Spleen (tissue), 11 donors: ENCODE data around the gene SCN4A. TPM values are rescaled to one million over a fixed set of nuclear protein-coding genes. Genes with fewer than 3 reads are reported as not detected.

Experiments used
- DNase-seq: peaks from one replicate; pipeline ENCODE4 v3.0.0-alpha.2; 2020
- H3K27ac ChIP-seq, 8 donors: fragments of 200-600 bp; sonication (generic) in 7 of 8; 1 replicate in 4 of 8; 2 replicates in 4 of 8; pipeline versions ENCODE4 v1.5.0 to v1.8.0; 2016 to 2021; ENCODE audit warnings: inconsistent platforms in 4 of 8, mild to moderate bottlenecking in 4 of 8, moderate library complexity in 1 of 8
- H3K27me3 ChIP-seq, 7 donors: fragments of 200-600 bp; sonication (generic) in 6 of 7; replicated peaks in 1 of 7; 1 replicate in 4 of 7; 2 replicates in 3 of 7; pipeline versions ENCODE4 v1.5.0 to v1.8.0; 2016 to 2021; ENCODE audit warnings: inconsistent platforms in 3 of 7, mild to moderate bottlenecking in 1 of 7
- H3K36me3 ChIP-seq, 6 donors: fragments of 200-600 bp; sonication (generic) in 5 of 6; 1 replicate in 4 of 6; 2 replicates in 2 of 6; pipeline versions ENCODE4 v1.5.0 to v1.8.0; 2016 to 2021; ENCODE audit warnings: inconsistent platforms in 2 of 6
- H3K4me1 ChIP-seq, 6 donors: fragments of 200-600 bp; sonication (generic) in 5 of 6; 1 replicate in 3 of 6; 2 replicates in 3 of 6; pipeline versions ENCODE4 v1.5.0 to v1.8.0; 2016 to 2021; ENCODE audit warnings: inconsistent platforms in 3 of 6
- H3K4me3 ChIP-seq, 8 donors: fragments of 200-600 bp; sonication (generic) in 7 of 8; 1 replicate in 4 of 8; 2 replicates in 4 of 8; pipeline versions ENCODE4 v1.5.0 to v1.8.0; 2016 to 2021; ENCODE audit warnings: inconsistent platforms in 4 of 8, mild to moderate bottlenecking in 4 of 8, moderate library complexity in 2 of 8
- H3K9me3 ChIP-seq, 8 donors: fragments of 200-600 bp; sonication (generic) in 7 of 8; 1 replicate in 4 of 8; 2 replicates in 4 of 8; pipeline versions ENCODE4 v1.5.0 to v1.8.0; 2016 to 2021; ENCODE audit warnings: inconsistent platforms in 4 of 8
- CTCF ChIP-seq, 11 experiments: fragments of 200-600 bp in 7 of 11; fragments of 450-650 bp in 4 of 11; sonication (generic) in 4 of 11; IDR thresholded peaks in 8 of 11; conservative IDR thresholded peaks in 3 of 11; 1 replicate in 7 of 11; 2 replicates in 4 of 11; pipeline versions ENCODE4 v1.4.0 to v1.8.0; 2016 to 2021; ENCODE audit warnings: antibody characterized with exemption in 11 of 11, inconsistent platforms in 4 of 11, mild to moderate bottlenecking in 1 of 11
- POLR2A ChIP-seq, 3 donors: fragments of 450-650 bp; IDR thresholded peaks; one replicate each; pipeline ENCODE4 v1.5.1; 2017; ENCODE audit warnings: antibody characterized with exemption in 3 of 3, mild to moderate bottlenecking in 1 of 3
- POLR2AphosphoS5 ChIP-seq, 3 donors: sonication (generic); formaldehyde crosslinking; IDR thresholded peaks; one replicate each; pipeline ENCODE4 v1.5.1; 2017; ENCODE audit warnings: antibody characterized with exemption in 3 of 3
- WGBS, 5 donors: extraction: QIAGEN DNeasy Blood & Tissue Kit in 3 of 5; methylation state at CpG; one replicate each; pipeline versions ENCODE4 v1.1.5 to v1.1.7; 2013 to 2018; 5-methylcytosine and 5-hydroxymethylcytosine counted together
- intact Hi-C: fragments of 100-400 bp; cut with DNase I; formaldehyde crosslinking; loops from one replicate; pipeline ENCODE4 v1.15.0; 2023; ENCODE audit warnings: low total_unique reads
- polyA plus RNA-seq, 3 donors: library from polyadenylated mRNA; stranded (reverse); fragments of 200-250 nt; gene quantifications; one replicate each; pipeline ENCODE4 v1.2.1, GENCODE V29; 2013
- total RNA-seq, 7 donors: library from RNA; depleted of rRNA in 3 of 7; stranded (reverse); fragments of >200 nt in 3 of 7; fragmentation: NEBNext Ultra II Directional in 4 of 7; extraction: Animal tissue kit (Norgen Biotek cat#: 25700) in 4 of 7; gene quantifications; one replicate each; pipeline versions ENCODE4 v1.1.0 to v1.2.1, GENCODE V29; 2016 to 2021
- donor health status: healthy with polysubstance abuse.
- donor health status: DM: no; HTN: no; CAD: no; lungs with moderate emphysema.
- donor health status: DM: no; HTN: no; CAD: no.
- donor health status: Bipolar disorder and iron deficiency.
- donor health status: healthy.
- donor health status: DM: no; HTN: no; CAD: no.
- donor health status: DM: yes; HTN: yes; CAD: no.

The SCN4A gene
- total and polyA plus RNA-seq, 10 donors: 0.14 to 4.0 (median 0.86) TPM

GRCh38 chr17:64004218-64004770 lies 31.6 kb upstream of the SCN4A start:
- TF ChIP-seq CTCF (IDR thresholded peaks at IDR 0.05 in 8 of 11, conservative IDR thresholded peaks at IDR 0.05 in 3 of 11): no peak
- no peak for TF ChIP-seq POLR2A (IDR thresholded peaks at IDR 0.05)
- peak overlapping the region in 7 of 8 donors; percentile 20 to 89 (median 83) for H3K27ac ChIP-seq
- H3K27me3 ChIP-seq: peaks cover 0 to 3% (median 0%) of the 10 kb centered on the region in 7 donors
- H3K4me1 ChIP-seq: peaks cover 26 to 100% (median 74%) of the 10 kb centered on the region in 6 donors
- DNase-seq: peak; percentile 34
- intact Hi-C loops: no loop called here
- H3K4me3 ChIP-seq: peak overlapping the region in 5 of 8 donors; percentile 36 to 66 (median 48)
- peaks cover 0 to 71% (median 36%) of the 10 kb centered on the region in 6 donors for H3K36me3 ChIP-seq
- H3K9me3 ChIP-seq: no peaks in the 10 kb centered on the region
- WGBS, 5 donors: 81 to 87% (median 83%) methylated on average over 7 of the region's 7 CpGs

- intact Hi-C loops: no loop called here
- TF ChIP-seq POLR2AphosphoS5 (IDR thresholded peaks at IDR 0.05) (peak in 2 of 3 donors; percentile 4 to 42), CTCF (IDR thresholded peaks at IDR 0.05 in 8 of 11, conservative IDR thresholded peaks at IDR 0.05 in 3 of 11) (no peak), POLR2A (IDR thresholded peaks at IDR 0.05) (no peak)
- peaks cover 0 to 10% (median 0%) of the 10 kb centered on the region in 7 donors for H3K27me3 ChIP-seq
- peak; percentile 66 for DNase-seq
- H3K9me3 ChIP-seq: no peaks in the 10 kb centered on the region
- H3K4me3 ChIP-seq: peak overlapping the region in 2 of 8 donors; percentile 48 to 66
- peaks cover 19 to 100% (median 73%) of the 10 kb centered on the region in 6 donors for H3K4me1 ChIP-seq
- H3K36me3 ChIP-seq: peaks cover 0 to 70% (median 36%) of the 10 kb centered on the region in 6 donors
- H3K27ac ChIP-seq: peak overlapping the region in 7 of 8 donors; percentile 15 to 89 (median 83)
- 60 to 80% (median 78%) methylated on average over 9 to 13 of the region's 13 CpGs for WGBS, 5 donors
Observed at GRCh38 chr17:64003526-64004121, 30.9 kb upstream of the SCN4A start.

- H3K9me3 ChIP-seq: no peaks in the 10 kb centered on the region
- peak; percentile 77 for DNase-seq
- WGBS, 5 donors: 76 to 93% (median 87%) methylated on average over 10 to 22 of the region's 22 CpGs
- peak overlapping the region; percentile 64 to 89 (median 79) for H3K27ac ChIP-seq
- H3K36me3 ChIP-seq: peaks cover 0 to 63% (median 36%) of the 10 kb centered on the region in 6 donors
- H3K4me1 ChIP-seq: peaks cover 13 to 100% (median 71%) of the 10 kb centered on the region in 6 donors
- no peak for TF ChIP-seq CTCF (IDR thresholded peaks at IDR 0.05 in 8 of 11, conservative IDR thresholded peaks at IDR 0.05 in 3 of 11)
- TF ChIP-seq POLR2A (IDR thresholded peaks at IDR 0.05): no peak
- peak in 2 of 3 donors; percentile 8 to 25 for TF ChIP-seq POLR2AphosphoS5 (IDR thresholded peaks at IDR 0.05)
- intact Hi-C loops: no loop called here
- H3K27me3 ChIP-seq: peaks cover 0 to 17% (median 0%) of the 10 kb centered on the region in 7 donors
- peak overlapping the region in 1 of 8 donors; percentile 66 for H3K4me3 ChIP-seq
Observed at GRCh38 chr17:64002658-64003525, 30.2 kb upstream of the SCN4A start.
